OCI-LY1 (cell line): ENCODE measurements around the gene ARHGEF6.

ENCODE experiments used
- H2AFZ ChIP-seq: fragments of 200-600 bp; sonication (generic), shearing (Covaris generic); 2 replicates; pipeline ENCODE4 v1.6.0; 2014; ENCODE audit warnings: antibody characterized with exemption, mild to moderate bottlenecking, low read length
- H3F3A ChIP-seq: fragments of 200-600 bp; sonication (generic), shearing (Covaris generic); 2 replicates; pipeline ENCODE4 v1.6.0; 2014; ENCODE audit warnings: mild to moderate bottlenecking, antibody characterized with exemption, low read length, moderate library complexity; ENCODE audit not compliant: insufficient read depth
- H3K27ac ChIP-seq: fragments of 200-600 bp; sonication (generic); 2 replicates; pipeline ENCODE4 v1.5.1; 2014; ENCODE audit warnings: low read length, mixed run types, mild to moderate bottlenecking, low read depth; ENCODE audit not compliant: poor library complexity, severe bottlenecking
- H3K27me3 ChIP-seq: fragments of 200-600 bp; sonication (generic); 2 replicates; pipeline ENCODE4 v1.6.0; 2014; ENCODE audit warnings: antibody characterized with exemption, mild to moderate bottlenecking, low read length, moderate library complexity; ENCODE audit not compliant: insufficient read depth
- H3K36me3 ChIP-seq: fragments of 200-600 bp; sonication (generic); 2 replicates; pipeline ENCODE4 v1.6.1; 2014; ENCODE audit warnings: mild to moderate bottlenecking, antibody characterized with exemption, low read length, moderate library complexity, mixed read lengths; ENCODE audit not compliant: insufficient read depth
- H3K4me1 ChIP-seq: fragments of 200-600 bp; sonication (generic); 2 replicates; pipeline ENCODE4 v1.5.1; 2014; ENCODE audit warnings: mild to moderate bottlenecking, low read length, moderate library complexity; ENCODE audit not compliant: insufficient read depth, severe bottlenecking
- H3K4me2 ChIP-seq: fragments of 200-600 bp; sonication (generic), shearing (Covaris generic); 2 replicates; pipeline ENCODE4 v1.6.1; 2014; ENCODE audit warnings: low read length
- H3K4me3 ChIP-seq: fragments of 200-600 bp; sonication (generic); 2 replicates; pipeline ENCODE4 v1.5.1; 2014; ENCODE audit warnings: low read length, low read depth, mild to moderate bottlenecking, mixed read lengths; ENCODE audit not compliant: poor library complexity, severe bottlenecking
- H3K79me2 ChIP-seq: fragments of 200-600 bp; shearing (Covaris generic); 2 replicates; pipeline ENCODE4 v1.6.1; 2016; ENCODE audit warnings: mixed run types, low read length, mixed read lengths; ENCODE audit not compliant: insufficient read depth
- H3K9ac ChIP-seq: fragments of 200-600 bp; sonication (generic), shearing (Covaris generic); 2 replicates; pipeline ENCODE4 v1.6.1; 2014; ENCODE audit warnings: mild to moderate bottlenecking, low read length, mixed read lengths
- H3K9me2 ChIP-seq: fragments of 200-600 bp; sonication (generic), shearing (Covaris generic); 2 replicates; pipeline ENCODE4 v1.6.1; 2014; ENCODE audit warnings: low read depth, mild to moderate bottlenecking, low read length, mixed read lengths
- H3K9me3 ChIP-seq: fragments of 200-600 bp; shearing (Covaris generic); 2 replicates; pipeline ENCODE4 v1.6.1; 2014; ENCODE audit warnings: low read length, mixed read lengths
- H4K20me1 ChIP-seq: fragments of 200-600 bp; sonication (generic), shearing (Covaris generic); 2 replicates; pipeline ENCODE4 v1.6.0; 2016; ENCODE audit warnings: mild to moderate bottlenecking, low read length; ENCODE audit not compliant: insufficient read depth
- CTCF ChIP-seq: fragments of 200-600 bp; sonication (generic), shearing (Covaris generic); IDR thresholded peaks from 2 replicates; pipeline ENCODE4 v1.5.1; 2017; ENCODE audit warnings: mild to moderate bottlenecking, antibody characterized with exemption, low read length, moderate library complexity, mixed read lengths
- EZH2 ChIP-seq: fragments of 200-600 bp; sonication (generic), shearing (Covaris generic); IDR thresholded peaks from 2 replicates; pipeline ENCODE4 v1.8.0; 2017; ENCODE audit warnings: borderline replicate concordance, mixed run types, mild to moderate bottlenecking, antibody characterized with exemption, low read length, moderate library complexity, mixed read lengths

The ARHGEF6 gene

GRCh38 chrX:136619899-136620505, 160.7 kb downstream of the ARHGEF6 start:
- Histone ChIP-seq H3K9me2 (no peaks in the 10 kb centered on the region), H4K20me1 (no peaks in the 10 kb centered on the region), H3K9me3 (no peaks in the 10 kb centered on the region), H2AFZ (no peak overlapping the region), H3K9ac (no peak overlapping the region), H3K27me3 (no peaks in the 10 kb centered on the region), H3K36me3 (no peaks in the 10 kb centered on the region), H3F3A (no peaks in the 10 kb centered on the region), H3K4me1 (no peaks in the 10 kb centered on the region), H3K27ac (no peak overlapping the region), H3K79me2 (no peaks in the 10 kb centered on the region), H3K4me2 (no peak overlapping the region), H3K4me3 (no peak overlapping the region)
- TF ChIP-seq CTCF (no peak), EZH2 (no peak)

DNA sequence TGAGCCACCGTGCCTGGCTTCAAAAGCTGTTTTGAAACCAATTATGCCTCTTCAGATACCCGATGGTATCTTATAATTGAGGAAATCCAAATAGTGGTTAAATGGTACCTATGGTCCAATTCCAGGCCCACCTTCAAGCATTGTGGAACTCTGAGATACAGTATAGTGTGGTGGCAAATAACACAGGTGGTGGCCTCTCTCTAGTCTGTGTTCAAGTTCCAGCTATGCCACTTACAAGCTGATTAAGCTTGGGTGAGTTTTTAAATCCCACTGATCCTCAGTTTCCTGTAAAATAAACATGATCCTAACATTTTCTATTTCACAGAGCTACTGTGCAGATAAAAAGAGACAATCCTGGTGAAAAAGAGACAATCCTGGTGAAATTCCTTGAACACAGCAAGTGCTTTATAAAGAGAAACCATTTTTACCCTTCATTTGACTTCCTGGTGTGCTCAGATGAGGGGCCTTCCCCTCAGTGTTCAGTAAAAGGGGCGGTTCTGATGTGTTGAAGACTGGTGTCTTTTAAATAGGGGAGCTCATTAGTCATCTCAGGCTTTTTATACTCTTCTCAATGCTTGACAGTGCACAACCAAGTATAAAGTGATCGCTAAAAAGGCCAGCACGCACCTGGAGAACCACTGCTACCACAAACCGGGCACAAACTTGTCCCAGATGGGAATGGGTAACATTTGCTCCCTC, 163.6 kb downstream of the ARHGEF6 start:
- Histone ChIP-seq H3K4me3 (no peak overlapping the region), H3K4me1 (no peaks in the 10 kb centered on the region), H3K36me3 (no peaks in the 10 kb centered on the region), H3K9me3 (no peaks in the 10 kb centered on the region), H3K27ac (no peak overlapping the region), H3K4me2 (no peak overlapping the region), H3K9me2 (no peaks in the 10 kb centered on the region), H3K79me2 (no peaks in the 10 kb centered on the region), H3K9ac (no peak overlapping the region), H2AFZ (no peak overlapping the region), H4K20me1 (no peaks in the 10 kb centered on the region), H3K27me3 (no peaks in the 10 kb centered on the region), H3F3A (no peaks in the 10 kb centered on the region)
- TF ChIP-seq EZH2 (no peak), CTCF (no peak)
